ENCODE data around the gene COPS8. TPM values are rescaled to one million over a fixed set of nuclear protein-coding genes. Genes with fewer than 3 reads are reported as not detected.

The COPS8 gene
- total and polyA plus RNA-seq, 7 experiments from 2014 or later = 31.2 to 55.5 (median 43.6) TPM

DNA sequence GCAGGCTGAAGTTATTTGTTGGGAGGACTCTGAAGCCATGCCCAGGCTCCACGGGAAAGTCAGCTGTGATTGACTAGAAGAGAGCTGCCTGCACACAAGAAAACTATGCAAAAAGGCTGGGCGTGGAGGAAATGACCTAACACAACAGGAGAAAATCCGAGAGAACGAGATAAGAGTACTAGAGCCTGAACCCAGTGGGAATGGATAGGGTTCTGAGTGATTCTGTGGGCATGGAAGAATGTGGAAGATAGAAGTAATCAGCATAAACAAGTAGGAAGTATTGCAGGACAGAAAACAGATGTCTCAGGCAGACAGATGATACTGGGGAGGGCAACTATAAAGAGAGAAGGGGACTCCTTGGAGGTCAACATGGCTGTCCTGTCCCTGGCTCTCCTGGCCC is 12.1 kb upstream of the COPS8 start:
- Mint-ChIP-seq H3K4me3 (no peak overlapping the region), H3K36me3 (no peaks in the 10 kb centered on the region), H3K27ac (no peak overlapping the region), H3K4me1 (peaks cover 0 to 2% (median 0%) of the 10 kb centered on the region in 7 donors), H3K9me3 (no peaks in the 10 kb centered on the region), H3K27me3 (peaks cover 0 to under 1% (median 0%) of the 10 kb centered on the region in 5 donors)
- no peaks in the 10 kb centered on the region for H3K27me3 ChIP-seq (ENCODE audit: control insufficient read depth in 2 of 2, insufficient read depth in 2 of 2, low read length in 2 of 2)
- no peaks in the 10 kb centered on the region for H3K36me3 ChIP-seq (ENCODE audit: control insufficient read depth in 2 of 3, insufficient read depth in 3 of 3, low read length in 3 of 3)
- no peak overlapping the region for H3K27ac ChIP-seq (ENCODE audit: low read depth, low read length)
- ChIA-PET CTCF (interaction anchor here (0.7 to 2.9 kb wide), 4 partner anchors 8 to 476 kb away, joined by 3 to 13 read pairs (median 4); partner anchors contain the start of gene COPS8), POLR2A (no interaction called here)
- no peaks in the 10 kb centered on the region for H3K9me3 ChIP-seq (ENCODE audit: control insufficient read depth in 2 of 3, low read length in 3 of 3)
- no peak for ATAC-seq
- intact Hi-C loops (cut with micrococcal nuclease) = loop anchor here in 1 of 2 donors (5.0 to 10.0 kb wide), 2 partner anchors 561 to 1309 kb away; no protein-coding TSS in a partner anchor
- H3K4me3 ChIP-seq (ENCODE audit: low read length) = no peak overlapping the region
- H3K4me1 ChIP-seq (ENCODE audit: control insufficient read depth in 2 of 2, insufficient read depth in 2 of 2, low read length in 2 of 2) = no peaks in the 10 kb centered on the region
- DNase-seq = no peak

DNA sequence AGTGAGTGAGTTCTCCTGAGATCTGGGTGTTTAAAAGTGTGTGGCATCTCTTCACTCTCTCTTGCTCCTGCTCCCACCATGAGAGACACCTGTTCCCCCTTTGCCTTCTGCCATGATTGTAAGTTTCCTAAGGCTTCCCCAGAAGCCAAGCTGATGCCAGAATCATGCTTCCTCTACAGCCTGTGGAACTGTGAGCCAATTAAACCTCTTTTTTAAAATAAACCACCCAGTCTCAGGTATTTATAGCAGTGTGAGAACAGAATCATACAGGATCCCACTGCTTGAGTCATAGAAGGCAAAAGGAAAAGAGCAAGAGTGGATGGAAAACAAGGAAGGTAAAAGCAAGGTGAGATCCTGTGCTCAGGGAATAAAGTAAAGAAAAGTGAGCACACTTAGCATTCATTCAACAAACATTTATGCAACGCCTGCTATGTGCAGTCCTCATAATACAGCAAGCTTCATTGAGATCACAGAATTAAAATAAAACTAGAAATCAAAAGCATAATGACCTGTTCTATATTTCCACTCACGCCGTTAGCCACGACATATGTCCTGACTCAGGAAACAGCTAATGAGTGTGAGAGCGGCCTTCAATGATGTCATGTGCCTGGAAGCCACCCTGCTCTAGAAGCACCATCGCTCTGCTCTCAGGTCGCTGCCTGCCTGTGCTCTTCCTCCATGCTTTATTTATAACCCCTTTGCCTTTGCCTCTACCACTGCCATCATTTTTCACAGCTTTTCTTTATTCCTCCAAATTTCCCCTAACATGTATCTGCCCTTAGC is 11.3 kb upstream of the COPS8 start:
- H3K27me3 ChIP-seq (ENCODE audit: control insufficient read depth in 2 of 2, insufficient read depth in 2 of 2, low read length in 2 of 2) = no peaks in the 10 kb centered on the region
- H3K27ac Mint-ChIP-seq = no peak overlapping the region
- no peaks in the 10 kb centered on the region for H3K4me1 ChIP-seq (ENCODE audit: control insufficient read depth in 2 of 2, insufficient read depth in 2 of 2, low read length in 2 of 2)
- intact Hi-C loops (cut with micrococcal nuclease) = loop anchor here in 1 of 2 donors (5.0 to 10.0 kb wide), 2 partner anchors 562 to 1310 kb away; no protein-coding TSS in a partner anchor
- no peaks in the 10 kb centered on the region for H3K27me3 Mint-ChIP-seq
- DNase-seq = no peak
- ChIA-PET POLR2A (interaction anchor here (0.6 kb wide), 1 partner anchor 105 kb away, joined by 3 read pairs; no protein-coding TSS in a partner anchor), CTCF (interaction anchor here (0.8 to 2.9 kb wide), 4 partner anchors 9 to 726 kb away, joined by 3 to 13 read pairs (median 5); partner anchors contain the start of gene COPS8)
- no peaks in the 10 kb centered on the region for H3K36me3 ChIP-seq (ENCODE audit: control insufficient read depth in 2 of 3, insufficient read depth in 3 of 3, low read length in 3 of 3)
- no peak for ATAC-seq
- no peak overlapping the region for H3K27ac ChIP-seq (ENCODE audit: low read depth, low read length)
- no peaks in the 10 kb centered on the region for H3K9me3 Mint-ChIP-seq
- no peak overlapping the region for H3K4me3 ChIP-seq (ENCODE audit: low read length)
- H3K4me1 Mint-ChIP-seq = peaks cover 0 to 2% (median 0%) of the 10 kb centered on the region in 7 donors
- no peak overlapping the region for H3K4me3 Mint-ChIP-seq
- no peaks in the 10 kb centered on the region for H3K36me3 Mint-ChIP-seq
- H3K9me3 ChIP-seq (ENCODE audit: control insufficient read depth in 2 of 3, low read length in 3 of 3) = no peaks in the 10 kb centered on the region

DNA sequence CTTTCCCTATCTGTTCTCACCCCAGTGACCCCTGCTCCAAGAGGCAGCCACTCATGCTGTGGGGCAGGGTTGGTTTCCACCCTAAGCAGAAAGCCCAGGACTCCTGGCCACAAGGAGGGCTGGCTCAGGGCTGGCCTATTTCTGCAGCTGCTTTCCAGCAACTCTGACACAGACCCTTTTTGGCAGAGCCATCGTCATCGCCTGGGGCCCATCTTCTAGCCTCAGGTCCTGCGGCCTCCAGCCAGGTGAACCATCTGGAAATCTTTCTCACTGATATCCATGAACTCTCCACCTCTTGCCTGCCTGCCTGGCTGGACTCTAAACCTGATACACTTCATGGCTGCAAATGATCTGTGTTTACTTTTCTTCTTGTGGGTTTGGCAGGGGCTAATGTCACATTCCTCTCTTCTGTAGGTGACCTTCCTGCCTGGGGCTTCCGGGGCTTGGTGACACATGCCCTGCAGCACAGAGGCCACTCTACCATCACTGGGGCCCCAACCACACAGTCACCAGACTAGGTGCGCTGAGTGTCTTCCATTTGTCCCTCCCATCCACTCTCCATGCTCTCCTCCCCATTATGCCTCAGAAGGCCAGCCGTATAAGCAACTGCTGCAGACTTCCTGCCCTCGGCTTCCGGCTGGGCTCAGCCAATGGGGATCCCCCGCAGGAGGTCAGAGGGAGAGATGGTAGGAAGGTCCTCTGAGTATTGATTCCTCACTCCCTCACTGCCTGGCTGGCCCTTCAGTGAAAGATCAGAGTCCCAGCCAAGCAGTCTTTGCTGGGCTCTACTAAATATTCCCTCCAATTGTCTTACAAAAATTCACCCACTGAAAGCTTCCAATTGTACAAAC is 9.7 kb upstream of the COPS8 start:
- H3K9me3 Mint-ChIP-seq = no peaks in the 10 kb centered on the region
- Histone ChIP-seq H3K27me3 (ENCODE audit: control insufficient read depth in 2 of 2, insufficient read depth in 2 of 2, low read length in 2 of 2) (no peaks in the 10 kb centered on the region), H3K4me3 (ENCODE audit: low read length) (no peak overlapping the region), H3K9me3 (ENCODE audit: control insufficient read depth in 2 of 3, low read length in 3 of 3) (no peaks in the 10 kb centered on the region), H3K36me3 (ENCODE audit: control insufficient read depth in 2 of 3, insufficient read depth in 3 of 3, low read length in 3 of 3) (no peaks in the 10 kb centered on the region), H3K4me1 (ENCODE audit: control insufficient read depth in 2 of 2, insufficient read depth in 2 of 2, low read length in 2 of 2) (no peaks in the 10 kb centered on the region), H3K27ac (ENCODE audit: low read depth, low read length) (no peak overlapping the region)
- H3K4me3 Mint-ChIP-seq = no peak overlapping the region
- peaks cover 0 to 2% (median 0%) of the 10 kb centered on the region in 7 donors for H3K4me1 Mint-ChIP-seq
- H3K27ac Mint-ChIP-seq = no peak overlapping the region
- no peaks in the 10 kb centered on the region for H3K36me3 Mint-ChIP-seq
- intact Hi-C loops (cut with micrococcal nuclease) = loop anchor here in 1 of 2 donors (10.0 kb wide), 1 partner anchor 1311 kb away; no protein-coding TSS in a partner anchor
- ChIA-PET CTCF (interaction anchor here (0.6 to 2.9 kb wide), 3 partner anchors 10 to 506 kb away, joined by 3 to 13 read pairs (median 3); partner anchors contain the start of genes ACKR3 and COPS8), POLR2A (no interaction called here)
- no peak for ATAC-seq
- no peak for DNase-seq
- no peaks in the 10 kb centered on the region for H3K27me3 Mint-ChIP-seq

DNA sequence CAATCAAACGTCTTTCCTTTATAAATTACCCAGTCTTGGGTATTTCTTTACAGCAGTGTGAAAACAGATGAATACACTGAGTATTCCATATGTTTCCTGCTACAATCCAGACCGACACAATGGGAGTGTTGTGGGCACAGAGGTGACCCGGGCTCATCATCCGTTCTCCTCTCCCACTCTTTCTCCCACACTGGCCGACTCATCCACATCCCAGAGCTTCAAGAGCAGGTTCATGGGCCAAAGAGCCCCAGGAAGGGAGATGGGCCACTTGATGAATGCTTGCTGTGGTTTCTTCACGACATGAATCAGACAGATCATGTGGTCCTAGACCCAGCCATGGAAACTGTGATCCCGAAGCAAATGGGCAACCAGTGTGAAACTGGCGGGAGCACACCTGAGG is 4.1 kb upstream of the COPS8 start:
- no peak overlapping the region for H3K27ac Mint-ChIP-seq
- H3K4me3 ChIP-seq (ENCODE audit: low read length) = no peak overlapping the region
- POLR2A ChIA-PET = no interaction called here
- H3K27me3 Mint-ChIP-seq = no peaks in the 10 kb centered on the region
- peaks cover 12 to 33% (median 17%) of the 10 kb centered on the region in 7 donors for H3K4me1 Mint-ChIP-seq
- ATAC-seq (no peak), DNase-seq (no peak)
- H3K27ac ChIP-seq (ENCODE audit: low read depth, low read length) = no peak overlapping the region
- intact Hi-C loops (cut with micrococcal nuclease) = loop anchor here in 1 of 2 donors (10.0 kb wide), 1 partner anchor 537 kb away; no protein-coding TSS in a partner anchor
- H3K4me1 ChIP-seq (ENCODE audit: control insufficient read depth in 2 of 2, insufficient read depth in 2 of 2, low read length in 2 of 2) = peaks cover 6 to 10% of the 10 kb centered on the region in 2 donors
- no peaks in the 10 kb centered on the region for H3K27me3 ChIP-seq (ENCODE audit: control insufficient read depth in 2 of 2, insufficient read depth in 2 of 2, low read length in 2 of 2)
- peaks cover 0 to 5% (median 0%) of the 10 kb centered on the region in 3 experiments for H3K36me3 ChIP-seq (ENCODE audit: control insufficient read depth in 2 of 3, insufficient read depth in 3 of 3, low read length in 3 of 3)
- H3K9me3 Mint-ChIP-seq = no peaks in the 10 kb centered on the region
- CTCF ChIA-PET = no interaction called here
- H3K36me3 Mint-ChIP-seq = peaks cover 0 to 10% (median 4%) of the 10 kb centered on the region in 5 donors
- H3K4me3 Mint-ChIP-seq = no peak overlapping the region
- no peaks in the 10 kb centered on the region for H3K9me3 ChIP-seq (ENCODE audit: control insufficient read depth in 2 of 3, low read length in 3 of 3)

DNA sequence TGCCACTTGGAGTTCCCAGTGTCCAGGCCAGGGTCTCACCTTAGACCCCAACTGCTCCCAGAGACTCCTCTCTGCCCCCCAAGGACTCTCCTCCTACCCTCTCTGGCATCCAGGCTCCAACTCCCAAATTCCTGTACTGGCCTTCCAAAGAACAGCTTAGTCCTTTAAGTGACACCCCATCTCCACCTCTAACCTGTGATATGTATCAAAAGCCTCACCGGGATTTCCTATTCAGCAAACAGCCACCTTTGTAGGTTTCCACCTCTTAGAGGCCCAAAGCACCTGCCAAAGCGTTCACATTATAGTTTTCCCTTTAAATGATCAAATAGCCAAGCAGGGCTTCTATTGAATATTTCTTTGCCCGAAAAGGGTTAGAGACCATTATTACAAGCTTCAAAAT is 2.7 kb upstream of the COPS8 start:
- intact Hi-C loops (cut with micrococcal nuclease) = loop anchor here in 1 of 2 donors (10.0 kb wide), 1 partner anchor 538 kb away; no protein-coding TSS in a partner anchor
- H3K27ac ChIP-seq (ENCODE audit: low read depth, low read length) = no peak overlapping the region
- POLR2A ChIA-PET = no interaction called here

DNA sequence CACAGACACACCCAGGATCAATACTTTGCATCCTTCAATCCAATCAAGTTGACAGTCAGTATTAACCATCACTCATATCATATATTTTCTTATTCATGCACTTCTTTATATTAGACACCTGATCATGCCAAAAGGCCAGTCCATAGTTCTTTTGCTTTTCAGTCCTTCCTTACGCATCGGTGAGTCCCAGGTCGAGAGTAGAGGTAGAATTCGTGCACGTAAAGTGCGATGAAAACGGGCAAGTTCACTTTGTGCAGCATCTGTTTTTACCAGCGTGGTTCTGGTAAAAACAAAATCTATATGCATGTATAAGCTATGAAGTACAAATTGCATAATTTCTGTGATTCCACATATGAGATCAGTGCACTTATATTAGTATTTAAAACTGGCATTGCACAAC is 1.2 kb upstream of the COPS8 start:
- H3K4me3 ChIP-seq (ENCODE audit: low read length) = no peak overlapping the region
- peaks cover 0 to 5% (median 0%) of the 10 kb centered on the region in 3 experiments for H3K36me3 ChIP-seq (ENCODE audit: control insufficient read depth in 2 of 3, insufficient read depth in 3 of 3, low read length in 3 of 3)
- Mint-ChIP-seq H3K36me3 (peaks cover 0 to 10% (median 4%) of the 10 kb centered on the region in 5 donors), H3K9me3 (no peaks in the 10 kb centered on the region), H3K4me1 (peaks cover 22 to 50% (median 28%) of the 10 kb centered on the region in 7 donors), H3K27ac (peak overlapping the region; percentile 23 to 99 (median 98)), H3K27me3 (no peaks in the 10 kb centered on the region), H3K4me3 (peak overlapping the region; percentile 83 to 100 (median 99))
- H3K27ac ChIP-seq (ENCODE audit: low read depth, low read length) = no peak overlapping the region
- no peaks in the 10 kb centered on the region for H3K27me3 ChIP-seq (ENCODE audit: control insufficient read depth in 2 of 2, insufficient read depth in 2 of 2, low read length in 2 of 2)
- intact Hi-C loops (cut with micrococcal nuclease) = loop anchor here in 1 of 2 donors (2.0 to 10.0 kb wide), 3 partner anchors 390 to 1204 kb away; partner anchors contain the start of gene PER2
- peaks cover 8 to 15% of the 10 kb centered on the region in 2 donors for H3K4me1 ChIP-seq (ENCODE audit: control insufficient read depth in 2 of 2, insufficient read depth in 2 of 2, low read length in 2 of 2)
- no peaks in the 10 kb centered on the region for H3K9me3 ChIP-seq (ENCODE audit: control insufficient read depth in 2 of 3, low read length in 3 of 3)
- ChIA-PET CTCF (interaction anchor here (3.0 kb wide), 1 partner anchor 10 kb away, joined by 13 read pairs; no protein-coding TSS in a partner anchor), POLR2A (interaction anchor here (1.3 kb wide), 1 partner anchor 11 kb away, joined by 4 read pairs; no protein-coding TSS in a partner anchor)
- ATAC-seq (no peak), DNase-seq (no peak)

More for the DNA sequence above, 2.7 kb upstream of the COPS8 start:
- CTCF ChIA-PET = no interaction called here
- ATAC-seq = no peak
- Histone ChIP-seq H3K4me1 (ENCODE audit: control insufficient read depth in 2 of 2, insufficient read depth in 2 of 2, low read length in 2 of 2) (peaks cover 8 to 15% of the 10 kb centered on the region in 2 donors), H3K4me3 (ENCODE audit: low read length) (no peak overlapping the region), H3K9me3 (ENCODE audit: control insufficient read depth in 2 of 3, low read length in 3 of 3) (no peaks in the 10 kb centered on the region), H3K36me3 (ENCODE audit: control insufficient read depth in 2 of 3, insufficient read depth in 3 of 3, low read length in 3 of 3) (peaks cover 0 to 5% (median 0%) of the 10 kb centered on the region in 3 experiments), H3K27me3 (ENCODE audit: control insufficient read depth in 2 of 2, insufficient read depth in 2 of 2, low read length in 2 of 2) (no peaks in the 10 kb centered on the region)
- Mint-ChIP-seq H3K9me3 (no peaks in the 10 kb centered on the region), H3K27me3 (no peaks in the 10 kb centered on the region), H3K4me1 (peaks cover 20 to 44% (median 24%) of the 10 kb centered on the region in 7 donors), H3K4me3 (peak overlapping the region in 2 of 10 donors; percentile 12 to 34), H3K36me3 (peaks cover 0 to 10% (median 4%) of the 10 kb centered on the region in 5 donors), H3K27ac (peak overlapping the region in 1 of 9 donors; percentile 26)
- no peak for DNase-seq
